HG03442 (cell line): ENCODE measurements around the gene SLC10A6.

Source experiments
- ATAC-seq: cut with Tn5 transposase; IDR thresholded peaks from one replicate; pipeline ENCODE4 v1.9.1; 2021; ENCODE audit warnings: mild to moderate bottlenecking, moderate library complexity; ENCODE audit not compliant: unreplicated experiment

Gene SLC10A6

DNA sequence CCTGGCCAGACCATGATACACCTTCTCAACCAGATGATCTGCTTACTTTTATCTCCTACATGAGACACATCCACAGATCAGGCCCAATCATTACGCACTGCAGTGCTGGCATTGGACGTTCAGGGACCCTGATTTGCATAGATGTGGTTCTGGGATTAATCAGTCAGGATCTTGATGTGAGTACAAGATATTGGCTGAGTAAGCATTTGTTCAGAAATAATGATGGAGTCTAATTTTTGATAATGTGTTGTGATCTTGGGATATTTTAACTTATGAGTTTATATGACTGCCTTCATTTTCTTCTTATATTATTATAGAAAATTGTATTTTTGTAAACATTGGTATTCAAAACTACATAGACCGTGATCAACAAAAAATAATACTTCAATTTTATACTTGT is 39.4 kb downstream of the SLC10A6 start:
- no peak for ATAC-seq

DNA sequence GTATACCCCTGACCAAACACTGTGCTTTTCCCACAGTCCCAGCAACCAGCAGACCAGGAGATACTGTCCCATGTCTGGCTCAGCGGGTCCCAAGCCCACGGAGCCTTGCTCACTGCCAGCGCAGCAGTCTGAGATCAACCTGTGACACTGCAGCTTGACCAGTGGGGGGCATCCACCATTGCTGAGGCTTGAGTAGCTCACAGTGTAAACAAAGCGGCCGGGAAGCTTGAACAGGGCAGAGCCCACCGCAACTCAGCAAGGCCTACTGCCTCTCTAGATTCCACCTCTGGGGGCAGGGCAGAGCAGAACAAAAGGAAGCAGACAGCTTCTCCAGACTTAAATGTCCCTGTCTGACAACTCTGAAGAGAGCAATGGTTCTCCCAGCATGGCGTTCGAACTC is 58.1 kb downstream of the SLC10A6 start:
- ATAC-seq, result no peak

- no peak for ATAC-seq
Measured at GRCh38 chr4:86788826-86789225, 60.4 kb downstream of the SLC10A6 start.

- no peak for ATAC-seq
Measured at GRCh38 chr4:86778175-86778574, 71.0 kb downstream of the SLC10A6 start.

- ATAC-seq, result no peak
Measured at GRCh38 chr4:86775061-86775460, 74.1 kb downstream of the SLC10A6 start.
